Measurements from ENCODE around the gene LRBA. TPM values are rescaled to one million over a fixed set of nuclear protein-coding genes. Genes with fewer than 3 reads are reported as not detected.
"Not testable (repeated sequence)": the region's sequence is repeated elsewhere in the genome, so short reads cannot be mapped to it uniquely, and the experiment has no call there.

Gene LRBA
- total RNA-seq, 1 experiment from 2014 or later: 14.4 TPM

GRCh38 chr4:150769845-150770244, 245.2 kb downstream of the LRBA start:
- peaks cover 8% of the 10 kb centered on the region for H3K4me1 ChIP-seq (replicated peaks)
- H3K9me3 ChIP-seq (replicated peaks): no peaks in the 10 kb centered on the region
- DNase-seq (ENCODE audit: low read depth in 1 of 2, low spot score in 2 of 2): no peak
- no peaks in the 10 kb centered on the region for H3K27me3 ChIP-seq (replicated peaks)
- H3K27ac ChIP-seq: no peak overlapping the region
- H3K36me3 ChIP-seq: no peaks in the 10 kb centered on the region
- H3K4me3 ChIP-seq: no peak overlapping the region

- Histone ChIP-seq H3K27ac (no peak overlapping the region), H3K4me1 (replicated peaks) (peaks cover 8% of the 10 kb centered on the region), H3K4me3 (no peak overlapping the region), H3K27me3 (replicated peaks) (no peaks in the 10 kb centered on the region), H3K36me3 (no peaks in the 10 kb centered on the region), H3K9me3 (replicated peaks) (no peaks in the 10 kb centered on the region)
- DNase-seq (ENCODE audit: low read depth in 1 of 2, low spot score in 2 of 2): peak in 1 of 2 experiments; percentile 14
Observed at GRCh38 chr4:150769248-150769647, 245.8 kb downstream of the LRBA start.

- H3K9me3 ChIP-seq (replicated peaks): no peaks in the 10 kb centered on the region
- H3K4me1 ChIP-seq (replicated peaks): peaks cover 8% of the 10 kb centered on the region
- no peaks in the 10 kb centered on the region for H3K27me3 ChIP-seq (replicated peaks)
- no peak overlapping the region for H3K4me3 ChIP-seq
- H3K27ac ChIP-seq: no peak overlapping the region
- DNase-seq (ENCODE audit: low read depth in 1 of 2, low spot score in 2 of 2): no peak
- no peaks in the 10 kb centered on the region for H3K36me3 ChIP-seq
Observed at GRCh38 chr4:150768497-150768896, 246.6 kb downstream of the LRBA start.

GRCh38 chr4:150765216-150765615, 249.9 kb downstream of the LRBA start:
- no peak overlapping the region for H3K4me3 ChIP-seq
- H3K27ac ChIP-seq: no peak overlapping the region
- peaks cover 8% of the 10 kb centered on the region for H3K4me1 ChIP-seq (replicated peaks)
- no peaks in the 10 kb centered on the region for H3K27me3 ChIP-seq (replicated peaks)
- H3K36me3 ChIP-seq: no peaks in the 10 kb centered on the region
- no peak for DNase-seq (ENCODE audit: low read depth in 1 of 2, low spot score in 2 of 2)
- no peaks in the 10 kb centered on the region for H3K9me3 ChIP-seq (replicated peaks)

GRCh38 chr4:150751648-150752047, 263.4 kb downstream of the LRBA start:
- H3K27me3 ChIP-seq (replicated peaks): no peaks in the 10 kb centered on the region
- H3K9me3 ChIP-seq (replicated peaks): no peaks in the 10 kb centered on the region
- no peak overlapping the region for H3K27ac ChIP-seq
- no peak for DNase-seq (ENCODE audit: low read depth in 1 of 2, low spot score in 2 of 2)
- H3K4me1 ChIP-seq (replicated peaks): 0 out of 2 replicates have a peak, but pooled peaks cover 5% of the 10 kb centered on the region
- H3K4me3 ChIP-seq: no peak overlapping the region
- H3K36me3 ChIP-seq: no peaks in the 10 kb centered on the region

- Histone ChIP-seq H3K4me3 (no peak overlapping the region), H3K27me3 (replicated peaks) (no peaks in the 10 kb centered on the region), H3K9me3 (replicated peaks) (no peaks in the 10 kb centered on the region), H3K27ac (no peak overlapping the region), H3K4me1 (replicated peaks) (0 out of 2 replicates have a peak, but pooled peaks cover 7% of the 10 kb centered on the region), H3K36me3 (no peaks in the 10 kb centered on the region)
- DNase-seq (ENCODE audit: low read depth in 1 of 2, low spot score in 2 of 2): no peak
Observed at GRCh38 chr4:150750824-150751223, 264.3 kb downstream of the LRBA start.

DNA sequence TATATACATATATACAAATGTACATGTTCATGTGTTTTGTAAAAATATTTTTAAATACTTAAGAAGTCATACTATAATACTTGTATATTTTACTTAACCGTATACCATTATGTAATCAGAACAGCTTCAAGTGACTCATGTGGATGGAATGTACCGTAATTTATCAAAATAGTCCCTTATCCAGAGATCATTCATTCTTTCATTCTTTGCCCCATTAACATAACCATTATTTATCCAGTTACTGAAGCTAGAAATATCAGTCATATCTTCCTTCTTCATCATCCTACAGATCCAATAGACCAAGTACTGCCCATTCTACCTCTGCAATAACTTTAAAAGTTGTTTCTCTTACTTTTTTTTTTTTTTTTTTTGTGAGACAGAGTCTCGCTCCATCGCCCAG, 268.9 kb downstream of the LRBA start:
- H3K27me3 ChIP-seq (replicated peaks): no peaks in the 10 kb centered on the region
- no peaks in the 10 kb centered on the region for H3K9me3 ChIP-seq (replicated peaks)
- H3K4me3 ChIP-seq: no peak overlapping the region
- 0 out of 2 replicates have a peak, but pooled peaks cover 7% of the 10 kb centered on the region for H3K4me1 ChIP-seq (replicated peaks)
- DNase-seq (ENCODE audit: low read depth in 1 of 2, low spot score in 2 of 2): peak in 1 of 2 experiments; percentile 14
- H3K36me3 ChIP-seq: no peaks in the 10 kb centered on the region
- no peak overlapping the region for H3K27ac ChIP-seq

- H3K9me3 ChIP-seq (replicated peaks): no peaks in the 10 kb centered on the region
- no peaks in the 10 kb centered on the region for H3K27me3 ChIP-seq (replicated peaks)
- H3K36me3 ChIP-seq: no peaks in the 10 kb centered on the region
- no peak overlapping the region for H3K4me3 ChIP-seq
- H3K4me1 ChIP-seq (replicated peaks): 0 out of 2 replicates have a peak, but pooled peaks cover 7% of the 10 kb centered on the region
- no peak overlapping the region for H3K27ac ChIP-seq
- DNase-seq (ENCODE audit: low read depth in 1 of 2, low spot score in 2 of 2): no peak
Observed at GRCh38 chr4:150744570-150744969, 270.5 kb downstream of the LRBA start.

DNA sequence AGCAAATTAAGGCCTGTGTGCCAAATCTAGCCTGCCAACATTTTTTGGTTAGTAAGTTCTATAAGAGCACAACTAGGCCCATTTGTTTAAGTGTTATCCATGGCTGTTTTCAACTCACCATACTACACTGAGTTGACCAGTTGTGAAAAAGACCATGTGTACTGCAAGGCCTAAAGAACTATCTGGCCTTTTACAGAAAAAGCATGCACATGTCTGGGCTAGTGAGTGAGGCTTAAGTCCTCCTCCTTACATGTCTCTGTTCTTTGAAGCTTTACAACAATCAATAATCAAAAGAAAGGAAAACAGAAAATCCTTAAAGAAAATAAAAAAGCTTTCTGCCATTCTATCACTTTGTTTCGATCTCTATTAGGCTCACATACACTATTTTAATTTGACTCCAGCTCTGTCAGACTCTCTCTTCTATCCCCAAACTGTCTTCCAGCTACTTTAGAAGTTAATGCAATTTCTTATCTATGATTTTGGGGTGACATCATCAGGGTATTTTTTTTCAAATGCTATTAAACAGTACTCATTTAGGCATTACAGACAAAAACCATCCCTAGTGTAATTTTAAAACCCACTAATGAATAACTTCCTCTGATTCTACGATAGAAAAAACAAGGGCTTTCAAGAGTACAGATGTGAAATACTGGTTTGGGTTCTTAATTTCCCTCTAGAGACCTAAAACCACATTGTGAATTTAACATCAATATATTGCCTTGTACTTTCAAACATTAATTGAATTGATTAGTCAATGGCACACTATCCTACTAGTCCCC, 271.3 kb downstream of the LRBA start:
- Histone ChIP-seq H3K36me3 (no peaks in the 10 kb centered on the region), H3K9me3 (replicated peaks) (no peaks in the 10 kb centered on the region), H3K4me3 (no peak overlapping the region), H3K27ac (no peak overlapping the region), H3K4me1 (replicated peaks) (0 out of 2 replicates have a peak, but pooled peaks cover 7% of the 10 kb centered on the region), H3K27me3 (replicated peaks) (no peaks in the 10 kb centered on the region)
- no peak for DNase-seq (ENCODE audit: low read depth in 1 of 2, low spot score in 2 of 2)

DNA sequence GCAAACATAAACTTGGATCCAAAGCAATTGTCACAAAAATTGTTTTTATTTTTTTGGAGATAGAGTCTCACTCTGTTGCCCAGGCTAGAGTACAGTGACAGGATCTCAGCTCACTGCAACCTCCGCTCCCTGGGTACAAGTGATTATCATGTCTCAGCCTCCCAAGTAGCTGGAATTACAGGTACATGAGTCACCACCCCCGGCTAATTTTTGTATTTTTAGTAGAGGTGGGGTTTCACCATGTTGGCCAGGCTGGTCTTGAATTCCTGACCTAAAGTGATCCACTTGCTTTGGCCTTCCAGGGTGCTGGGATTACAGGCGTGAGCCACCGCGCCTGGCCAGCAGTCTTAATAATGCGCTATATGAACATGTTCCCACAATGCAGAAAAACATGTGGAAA, 272.2 kb downstream of the LRBA start:
- not testable (repeated sequence) for DNase-seq (ENCODE audit: low read depth in 1 of 2, low spot score in 2 of 2); H3K36me3 ChIP-seq; H3K27ac ChIP-seq

DNA sequence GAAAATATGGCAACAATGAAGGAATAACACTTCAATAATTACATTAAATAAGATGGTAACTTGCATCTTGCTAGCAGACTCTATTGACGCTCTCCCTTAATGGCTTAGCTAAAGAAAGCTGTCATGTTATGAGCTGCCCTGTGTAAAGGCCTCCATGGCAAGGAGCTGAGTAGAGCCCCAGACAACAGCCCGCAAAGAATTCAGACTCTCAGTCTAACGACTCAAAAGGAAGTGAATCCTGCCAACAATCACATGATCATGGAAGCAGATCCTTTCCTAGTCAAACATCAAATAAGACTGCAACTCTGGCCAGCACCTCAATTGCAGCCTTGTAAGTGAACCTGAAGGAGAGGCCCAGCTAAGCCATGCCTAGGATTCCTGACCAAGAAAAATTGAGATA, 275.5 kb downstream of the LRBA start:
- no peaks in the 10 kb centered on the region for H3K4me1 ChIP-seq (replicated peaks)
- no peak overlapping the region for H3K27ac ChIP-seq
- H3K36me3 ChIP-seq: no peaks in the 10 kb centered on the region
- no peaks in the 10 kb centered on the region for H3K9me3 ChIP-seq (replicated peaks)
- no peaks in the 10 kb centered on the region for H3K27me3 ChIP-seq (replicated peaks)
- no peak for DNase-seq (ENCODE audit: low read depth in 1 of 2, low spot score in 2 of 2)
- no peak overlapping the region for H3K4me3 ChIP-seq

More for the DNA sequence above, 272.2 kb downstream of the LRBA start:
- H3K9me3 ChIP-seq (replicated peaks); H3K4me1 ChIP-seq (replicated peaks); H3K27me3 ChIP-seq (replicated peaks); H3K4me3 ChIP-seq: not testable (repeated sequence)

- H3K9me3 ChIP-seq (replicated peaks): no peaks in the 10 kb centered on the region
- H3K27ac ChIP-seq: no peak overlapping the region
- H3K4me3 ChIP-seq: no peak overlapping the region
- no peaks in the 10 kb centered on the region for H3K27me3 ChIP-seq (replicated peaks)
- no peak for DNase-seq (ENCODE audit: low read depth in 1 of 2, low spot score in 2 of 2)
- no peaks in the 10 kb centered on the region for H3K36me3 ChIP-seq
- no peaks in the 10 kb centered on the region for H3K4me1 ChIP-seq (replicated peaks)
Observed at GRCh38 chr4:150725957-150726523, 289.0 kb downstream of the LRBA start.

DNA sequence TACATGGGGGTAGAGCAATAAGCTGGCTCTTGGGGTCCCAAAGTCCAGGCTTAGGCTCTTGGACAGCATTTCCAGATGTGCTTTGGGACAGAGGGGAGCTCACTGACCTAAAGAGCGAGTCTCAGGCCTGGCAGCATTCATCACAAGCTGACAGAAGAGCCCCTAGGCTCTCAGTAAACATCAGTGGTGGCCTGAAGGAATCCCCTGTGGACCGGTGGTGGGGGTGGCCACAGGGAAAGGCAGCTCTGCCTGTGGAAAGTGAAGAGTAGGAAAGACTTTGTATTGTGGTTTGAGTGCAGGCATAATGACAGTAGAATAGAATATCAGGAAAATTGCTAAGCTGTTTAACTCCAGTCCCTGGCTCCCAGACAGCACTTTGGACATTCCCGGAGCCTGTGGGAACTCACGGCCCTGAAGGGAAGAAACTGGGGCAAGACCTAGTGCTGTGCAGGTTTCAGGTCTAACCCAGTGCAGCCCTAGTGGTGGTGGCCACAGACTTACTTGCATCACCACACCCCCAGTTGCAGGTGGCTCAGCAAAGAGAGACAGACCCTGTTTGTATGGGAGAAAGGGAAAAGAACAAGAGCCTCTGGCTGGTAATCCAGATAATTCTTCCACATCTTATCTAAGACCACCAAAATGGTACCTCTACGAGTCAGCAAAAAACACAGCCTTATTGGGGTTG, 291.2 kb downstream of the LRBA start:
- no peaks in the 10 kb centered on the region for H3K36me3 ChIP-seq
- no peaks in the 10 kb centered on the region for H3K27me3 ChIP-seq (replicated peaks)
- DNase-seq (ENCODE audit: low read depth in 1 of 2, low spot score in 2 of 2): no peak
- no peak overlapping the region for H3K4me3 ChIP-seq
- H3K27ac ChIP-seq: no peak overlapping the region
- H3K4me1 ChIP-seq (replicated peaks): no peaks in the 10 kb centered on the region
- no peaks in the 10 kb centered on the region for H3K9me3 ChIP-seq (replicated peaks)

DNA sequence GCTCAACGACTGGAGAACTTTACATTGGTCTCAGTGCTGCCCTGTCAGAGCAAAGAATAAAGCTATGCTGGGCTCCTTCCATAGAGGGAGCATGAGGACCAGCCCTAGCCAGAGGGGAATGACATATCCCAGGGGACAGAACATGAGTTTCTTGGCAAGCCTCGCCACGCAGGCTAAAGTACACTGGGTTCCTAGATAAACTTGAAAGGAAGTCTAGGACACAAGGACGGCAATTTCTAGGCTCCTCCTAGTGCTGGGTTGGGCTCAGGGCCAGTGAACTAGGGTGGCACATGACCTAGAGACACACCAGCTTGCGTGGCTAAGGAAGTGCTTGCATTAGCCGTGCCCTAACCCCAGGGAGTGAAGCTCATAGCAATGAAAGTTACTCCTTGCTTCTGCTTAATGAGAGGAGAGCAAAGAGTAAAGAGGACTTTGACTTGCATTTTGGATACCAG, 292.1 kb downstream of the LRBA start:
- Histone ChIP-seq H3K27me3 (replicated peaks) (no peaks in the 10 kb centered on the region), H3K4me3 (no peak overlapping the region), H3K9me3 (replicated peaks) (no peaks in the 10 kb centered on the region), H3K27ac (no peak overlapping the region), H3K36me3 (no peaks in the 10 kb centered on the region), H3K4me1 (replicated peaks) (no peaks in the 10 kb centered on the region)
- no peak for DNase-seq (ENCODE audit: low read depth in 1 of 2, low spot score in 2 of 2)
